ENCODE measurements around the gene C14orf119.

DNA sequence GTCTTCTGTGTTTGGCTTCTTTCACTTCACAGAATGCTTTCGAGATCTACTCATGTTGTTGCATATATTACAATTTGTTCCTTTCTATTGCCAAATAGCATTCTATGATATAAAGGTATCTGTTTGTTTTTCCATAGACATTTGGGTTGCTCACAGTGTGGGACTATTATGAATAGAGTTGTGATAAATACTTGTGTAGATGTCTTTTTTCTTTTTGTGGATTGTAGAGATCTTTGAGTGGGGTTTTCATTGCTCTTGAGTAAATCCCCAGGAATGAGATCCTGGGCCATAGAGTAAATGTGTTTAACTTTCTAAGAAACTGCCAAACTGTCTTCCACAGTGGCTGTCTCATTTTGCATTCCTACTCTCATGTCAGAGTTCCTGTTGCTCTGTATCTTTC, 48.6 kb downstream of the C14orf119 start:
- TF ChIP-seq YY1 (IDR thresholded peaks at IDR 0.05; ENCODE audit: insufficient read depth, insufficient read length) (no peak), ZNF274 (IDR thresholded peaks at IDR 0.05; ENCODE audit: low read depth, low read length) (no peak)

Measured in NT2/D1 (cell line).